WERI-Rb-1 (cell line): ENCODE results near the gene HIPK2.

Source experiments
- DNase-seq: peaks from one replicate; pipeline ENCODE4 v3.0.0-alpha.2; 2020
- H3K27ac ChIP-seq: fragments of 250-450 bp; sonication (Bioruptor Pico); 2 replicates; pipeline ENCODE4 v1.5.1; 2020; ENCODE audit warnings: mild to moderate bottlenecking, moderate library complexity
- H3K27me3 ChIP-seq: fragments of 250-450 bp; sonication (Bioruptor Pico); 2 replicates; pipeline ENCODE4 v1.5.1; 2021; ENCODE audit warnings: mild to moderate bottlenecking, low read depth, moderate library complexity; ENCODE audit not compliant: insufficient read depth, severe bottlenecking
- H3K36me3 ChIP-seq: fragments of 250-450 bp; sonication (Bioruptor Pico); 2 replicates; pipeline ENCODE4 v1.5.1; 2020; ENCODE audit warnings: mild to moderate bottlenecking, moderate library complexity
- H3K4me3 ChIP-seq: 2 replicates; pipeline ENCODE4 v1.5.1; 2011; ENCODE audit warnings: low read depth, mild to moderate bottlenecking, control low read depth, low read length
- H3K9me3 ChIP-seq: fragments of 250-450 bp; sonication (Bioruptor Pico); 2 replicates; pipeline ENCODE4 v1.5.1; 2021; ENCODE audit warnings: mild to moderate bottlenecking, moderate library complexity; ENCODE audit not compliant: severe bottlenecking
- CTCF ChIP-seq: IDR thresholded peaks from 2 replicates; pipeline ENCODE4 v1.5.1; 2011; ENCODE audit warnings: low read depth, mild to moderate bottlenecking, control low read depth, inconsistent platforms, low read length

The HIPK2 gene

GRCh38 chr7:139757968-139758367 is 19.8 kb downstream of the HIPK2 start:
- Histone ChIP-seq H3K36me3 (peaks cover 8% of the 10 kb centered on the region), H3K4me3 (no peak overlapping the region), H3K9me3 (no peaks in the 10 kb centered on the region), H3K27me3 (no peaks in the 10 kb centered on the region), H3K27ac (no peak overlapping the region)
- no peak for TF ChIP-seq CTCF
- DNase-seq: no peak

- DNase-seq: no peak
These were observed 24.1 kb downstream of the HIPK2 start for GRCh38 chr7:139753693-139754111.

GRCh38 chr7:139753081-139753692 is 24.6 kb downstream of the HIPK2 start:
- H3K9me3 ChIP-seq: no peaks in the 10 kb centered on the region
- no peaks in the 10 kb centered on the region for H3K27me3 ChIP-seq
- H3K36me3 ChIP-seq: no peaks in the 10 kb centered on the region; the same call in none of the 2 replicates
- TF ChIP-seq CTCF: peak; percentile 59
- H3K4me3 ChIP-seq: no peak overlapping the region
- H3K27ac ChIP-seq: no peak overlapping the region
- peak; percentile 67 for DNase-seq

More at GRCh38 chr7:139753693-139754111, 24.1 kb downstream of the HIPK2 start:
- H3K4me3 ChIP-seq: no peak overlapping the region
- TF ChIP-seq CTCF: no peak
- no peak overlapping the region for H3K27ac ChIP-seq
- H3K9me3 ChIP-seq: no peaks in the 10 kb centered on the region
- no peaks in the 10 kb centered on the region for H3K27me3 ChIP-seq
- H3K36me3 ChIP-seq: no peaks in the 10 kb centered on the region; the same call in none of the 2 replicates

GRCh38 chr7:139752604-139753003 is 25.2 kb downstream of the HIPK2 start:
- H3K27me3 ChIP-seq: no peaks in the 10 kb centered on the region
- no peaks in the 10 kb centered on the region; the same call in none of the 2 replicates for H3K36me3 ChIP-seq
- H3K9me3 ChIP-seq: no peaks in the 10 kb centered on the region
- H3K27ac ChIP-seq: no peak overlapping the region
- H3K4me3 ChIP-seq: no peak overlapping the region
- no peak for DNase-seq
- no peak for TF ChIP-seq CTCF

- no peak for DNase-seq
These were observed 25.6 kb downstream of the HIPK2 start for GRCh38 chr7:139752148-139752547.

More at GRCh38 chr7:139752148-139752547, 25.6 kb downstream of the HIPK2 start:
- TF ChIP-seq CTCF: no peak
- H3K27ac ChIP-seq: no peak overlapping the region
- H3K4me3 ChIP-seq: no peak overlapping the region
- H3K36me3 ChIP-seq: no peaks in the 10 kb centered on the region; the same call in none of the 2 replicates
- no peaks in the 10 kb centered on the region for H3K27me3 ChIP-seq
- no peaks in the 10 kb centered on the region for H3K9me3 ChIP-seq
